Mesenchymal stem cell (in vitro differentiated cells and primary cell): Measurements from ENCODE around the gene B4GALT3.

Experiments
- DNase-seq: peaks from one replicate; pipeline ENCODE4 v3.0.0-alpha.2; 2013
- H2AFZ ChIP-seq: one replicate; pipeline ENCODE4 v1.6.1; 2013; ENCODE audit warnings: low read depth, mild to moderate bottlenecking, control low read depth, inconsistent platforms, low read length, moderate library complexity
- H2AK5ac ChIP-seq: 2 replicates; pipeline ENCODE4 v1.6.1; 2013; ENCODE audit warnings: low read length, moderate library complexity, mild to moderate bottlenecking, inconsistent platforms; ENCODE audit not compliant: severe bottlenecking
- H2BK120ac ChIP-seq: one replicate; pipeline ENCODE4 v1.6.1; 2013; ENCODE audit warnings: low read depth, mild to moderate bottlenecking, inconsistent platforms, low read length, moderate library complexity
- H2BK12ac ChIP-seq, 2 experiments: one replicate each; pipeline ENCODE4 v1.6.1; 2013; ENCODE audit warnings: inconsistent platforms in 2 of 2, low read length in 2 of 2, mild to moderate bottlenecking in 2 of 2, moderate library complexity in 2 of 2, control low read depth in 1 of 2
- H2BK15ac ChIP-seq: one replicate; pipeline ENCODE4 v1.6.1; 2013; ENCODE audit warnings: mild to moderate bottlenecking, low read depth, inconsistent platforms; ENCODE audit not compliant: poor library complexity, severe bottlenecking
- H2BK5ac ChIP-seq: 2 replicates; pipeline ENCODE4 v1.6.1; 2013; ENCODE audit warnings: low read depth, mild to moderate bottlenecking, low read length, control low read depth, inconsistent platforms; ENCODE audit not compliant: poor library complexity, severe bottlenecking
- H3K14ac ChIP-seq, 2 experiments: one replicate each; pipeline ENCODE4 v1.6.1; 2013; ENCODE audit warnings: inconsistent platforms in 2 of 2, low read length in 2 of 2, control low read depth in 1 of 2, mild to moderate bottlenecking in 1 of 2, moderate library complexity in 1 of 2
- H3K18ac ChIP-seq, 2 experiments: one replicate each; pipeline ENCODE4 v1.6.1; 2013; ENCODE audit warnings: inconsistent platforms in 2 of 2, low read length in 2 of 2, control low read depth in 1 of 2, low read depth in 1 of 2, mild to moderate bottlenecking in 1 of 2
- H3K23ac ChIP-seq, 2 experiments: one replicate each; pipeline ENCODE4 v1.6.1; 2013; ENCODE audit warnings: inconsistent platforms in 2 of 2, low read length in 2 of 2, mild to moderate bottlenecking in 2 of 2, moderate library complexity in 2 of 2, control low read depth in 1 of 2
- H3K27ac ChIP-seq: 2 replicates; pipeline ENCODE4 v1.5.1; 2013; ENCODE audit warnings: mild to moderate bottlenecking, moderate library complexity, low read length, control low read depth, inconsistent platforms; ENCODE audit not compliant: poor library complexity, severe bottlenecking
- H3K27me3 ChIP-seq, 2 experiments: 2 replicates each; pipeline versions ENCODE4 v1.6.1 to v1.7.0; 2013; ENCODE audit warnings: low read length in 2 of 2, mild to moderate bottlenecking in 2 of 2, moderate library complexity in 2 of 2, control low read depth in 1 of 2, inconsistent platforms in 1 of 2; ENCODE audit not compliant: control insufficient read depth in 1 of 2, insufficient read depth in 1 of 2
- H3K36me3 ChIP-seq, 2 experiments: 2 replicates each; pipeline versions ENCODE4 v1.6.1 to v1.7.0; 2013; ENCODE audit warnings: low read length in 2 of 2, control low read depth in 1 of 2, inconsistent platforms in 1 of 2, low read depth in 1 of 2, mild to moderate bottlenecking in 1 of 2; ENCODE audit not compliant: insufficient read depth in 2 of 2, control insufficient read depth in 1 of 2
- H3K4ac ChIP-seq, 2 experiments: one replicate each; pipeline ENCODE4 v1.6.1; 2013; ENCODE audit warnings: inconsistent platforms in 2 of 2, low read length in 2 of 2, mild to moderate bottlenecking in 2 of 2, moderate library complexity in 2 of 2, control low read depth in 1 of 2, low read depth in 1 of 2
- H3K4me1 ChIP-seq: 2 replicates; pipeline ENCODE4 v1.6.1; 2013; ENCODE audit warnings: low read depth, low read length, control low read depth; ENCODE audit not compliant: control insufficient read depth, insufficient read depth
- H3K4me2 ChIP-seq: 2 replicates; pipeline ENCODE4 v1.6.1; 2013; ENCODE audit warnings: low read length, mild to moderate bottlenecking, inconsistent platforms; ENCODE audit not compliant: poor library complexity, severe bottlenecking
- H3K4me3 ChIP-seq, 2 experiments: 2 replicates each; pipeline versions ENCODE4 v1.5.1 to v1.7.0; 2013; ENCODE audit warnings: low read length in 2 of 2, mild to moderate bottlenecking in 2 of 2, control low read depth in 1 of 2, low read depth in 1 of 2; ENCODE audit not compliant: insufficient read depth in 1 of 2
- H3K79me1 ChIP-seq: replicated peaks from 2 replicates; pipeline ENCODE4 v1.6.1; 2013; ENCODE audit warnings: mild to moderate bottlenecking, control low read depth, low read length, inconsistent platforms; ENCODE audit not compliant: poor library complexity, severe bottlenecking
- H3K9ac ChIP-seq: 2 replicates; pipeline ENCODE4 v1.7.0; 2013; ENCODE audit warnings: mild to moderate bottlenecking, low read length, moderate library complexity
- H3K9me3 ChIP-seq: 2 replicates; pipeline ENCODE4 v1.7.0; 2013; ENCODE audit warnings: mild to moderate bottlenecking, low read length; ENCODE audit not compliant: control insufficient read depth
- H4K8ac ChIP-seq: one replicate; pipeline ENCODE4 v1.6.1; 2013; ENCODE audit warnings: inconsistent platforms, mild to moderate bottlenecking, low read length, moderate library complexity
- H4K91ac ChIP-seq: one replicate; pipeline ENCODE4 v1.6.1; 2013; ENCODE audit warnings: mild to moderate bottlenecking, low read length, inconsistent platforms
- WGBS: methylation state at CpG from one replicate; pipeline ENCODE4 v1.1.7; 2013; ENCODE audit warnings: mixed read lengths; 5-methylcytosine and 5-hydroxymethylcytosine counted together

Gene B4GALT3

GRCh38 chr1:161172776-161173376 is 4.4 kb downstream of the B4GALT3 start:
- DNase-seq, result peak; percentile 70
- no peak overlapping the region for H4K91ac ChIP-seq
- H2BK5ac ChIP-seq, result no peak overlapping the region
- no peak overlapping the region for H2BK15ac ChIP-seq
- H3K18ac ChIP-seq, result no peak overlapping the region
- peaks cover 20% of the 10 kb centered on the region for H3K4me1 ChIP-seq
- no peak overlapping the region for H3K14ac ChIP-seq
- H3K79me1 ChIP-seq, result peaks cover 49% of the 10 kb centered on the region
- peaks cover 65% of the 10 kb centered on the region in 2 experiments for H3K36me3 ChIP-seq
- H4K8ac ChIP-seq, result no peak overlapping the region
- no peak overlapping the region for H2BK120ac ChIP-seq
- H2BK12ac ChIP-seq, result no peak overlapping the region
- no peaks in the 10 kb centered on the region for H3K9me3 ChIP-seq
- no peaks in the 10 kb centered on the region for H3K27me3 ChIP-seq
- no peak overlapping the region for H3K4me3 ChIP-seq
- H3K4ac ChIP-seq, result no peak overlapping the region
- no peak overlapping the region for H2AK5ac ChIP-seq
- no peak overlapping the region for H3K4me2 ChIP-seq
- no peak overlapping the region for H3K23ac ChIP-seq
- peak overlapping the region; percentile 57 for H3K9ac ChIP-seq
- 40% methylated on average over 3 of the region's 4 CpGs for WGBS
- no peak overlapping the region for H3K27ac ChIP-seq
- no peak overlapping the region for H2AFZ ChIP-seq

GRCh38 chr1:161172349-161172748 is 5.0 kb downstream of the B4GALT3 start:
- H3K18ac ChIP-seq, result no peak overlapping the region
- no peak overlapping the region for H3K4me3 ChIP-seq
- H2BK15ac ChIP-seq, result no peak overlapping the region
- H2AK5ac ChIP-seq, result no peak overlapping the region
- H2BK5ac ChIP-seq, result no peak overlapping the region
- H2BK12ac ChIP-seq, result no peak overlapping the region
- H3K14ac ChIP-seq, result no peak overlapping the region
- H4K91ac ChIP-seq, result no peak overlapping the region
- no peak overlapping the region for H3K27ac ChIP-seq
- 89% methylated on average over 1 of the region's 1 CpG for WGBS
- H3K9me3 ChIP-seq, result no peaks in the 10 kb centered on the region
- H2BK120ac ChIP-seq, result no peak overlapping the region
- DNase-seq, result no peak
- no peak overlapping the region for H3K23ac ChIP-seq
- no peak overlapping the region for H2AFZ ChIP-seq
- H3K4me1 ChIP-seq, result peaks cover 19% of the 10 kb centered on the region
- H3K79me1 ChIP-seq, result peaks cover 51% of the 10 kb centered on the region
- no peaks in the 10 kb centered on the region for H3K27me3 ChIP-seq
- H3K4ac ChIP-seq, result no peak overlapping the region
- H3K36me3 ChIP-seq, result peaks cover 65 to 67% of the 10 kb centered on the region in 2 experiments
- H3K9ac ChIP-seq, result peak overlapping the region; percentile 57
- no peak overlapping the region for H3K4me2 ChIP-seq
- H4K8ac ChIP-seq, result no peak overlapping the region

GRCh38 chr1:161171696-161172095 is 5.6 kb downstream of the B4GALT3 start:
- Histone ChIP-seq H3K4me1 (peaks cover 22% of the 10 kb centered on the region), H3K27ac (no peak overlapping the region), H3K23ac (no peak overlapping the region), H2BK15ac (no peak overlapping the region), H3K27me3 (no peaks in the 10 kb centered on the region), H3K36me3 (peaks cover 65 to 67% of the 10 kb centered on the region in 2 experiments), H4K91ac (no peak overlapping the region), H3K4me2 (no peak overlapping the region), H2AFZ (no peak overlapping the region), H2BK12ac (no peak overlapping the region), H3K9ac (no peak overlapping the region), H2BK120ac (no peak overlapping the region), H3K14ac (no peak overlapping the region), H3K79me1 (peaks cover 55% of the 10 kb centered on the region), H2AK5ac (no peak overlapping the region), H3K9me3 (no peaks in the 10 kb centered on the region), H3K18ac (no peak overlapping the region), H3K4me3 (no peak overlapping the region), H2BK5ac (no peak overlapping the region), H3K4ac (no peak overlapping the region), H4K8ac (no peak overlapping the region)
- no peak for DNase-seq
- 96% methylated on average over 12 of the region's 12 CpGs for WGBS

DNA sequence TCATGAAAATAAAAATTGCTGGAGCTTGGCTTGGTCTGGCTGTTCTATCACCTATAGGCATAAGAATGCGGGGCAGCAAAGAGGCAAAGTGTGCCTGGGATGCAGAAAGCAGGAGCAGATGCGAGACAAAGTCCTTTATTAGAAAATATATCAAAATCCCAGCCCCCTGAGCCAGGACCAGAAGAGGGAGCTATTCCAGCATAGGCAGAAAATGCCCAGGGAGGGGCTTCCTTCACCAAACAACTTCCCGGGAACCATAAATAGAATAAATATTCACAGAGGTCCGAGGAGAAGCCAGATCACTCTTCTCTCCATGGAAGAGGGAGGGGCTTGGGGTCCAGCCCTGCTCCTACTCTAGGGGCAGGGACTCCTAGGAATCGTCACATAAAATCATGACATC is 6.1 kb downstream of the B4GALT3 start:
- no peak overlapping the region for H3K27ac ChIP-seq
- no peak overlapping the region for H2BK5ac ChIP-seq
- no peak overlapping the region for H2BK12ac ChIP-seq
- no peak overlapping the region for H4K91ac ChIP-seq
- H3K9ac ChIP-seq, result no peak overlapping the region
- no peak overlapping the region for H3K4ac ChIP-seq
- H2BK120ac ChIP-seq, result no peak overlapping the region
- peaks cover 17% of the 10 kb centered on the region for H3K4me1 ChIP-seq
- H3K9me3 ChIP-seq, result no peaks in the 10 kb centered on the region
- H3K14ac ChIP-seq, result no peak overlapping the region
- DNase-seq, result no peak
- H3K27me3 ChIP-seq, result no peaks in the 10 kb centered on the region
- H3K4me2 ChIP-seq, result no peak overlapping the region
- H2AFZ ChIP-seq, result no peak overlapping the region
- H3K18ac ChIP-seq, result no peak overlapping the region
- WGBS, result 86% methylated on average over 5 of the region's 5 CpGs
- no peak overlapping the region for H3K4me3 ChIP-seq
- H4K8ac ChIP-seq, result no peak overlapping the region
- H3K79me1 ChIP-seq, result peaks cover 52% of the 10 kb centered on the region
- H2BK15ac ChIP-seq, result no peak overlapping the region
- H2AK5ac ChIP-seq, result no peak overlapping the region
- H3K36me3 ChIP-seq, result peaks cover 65 to 67% of the 10 kb centered on the region in 2 experiments
- H3K23ac ChIP-seq, result no peak overlapping the region
